Common myeloid progenitor, CD34-positive (primary cell): ENCODE measurements around the gene OPHN1.

Experiments used
- CTCF ChIA-PET: fragments of 350-600 bp; sonication (Branson Sonifier 250); formaldehyde crosslinking; loops from one replicate; lab custom pipeline; 2021; ENCODE audit warnings: antibody characterized with exemption; lab: Charles Lee
- POLR2A ChIA-PET: fragments of 350-600 bp; sonication (Branson Sonifier 250); formaldehyde crosslinking; loops from one replicate; lab custom pipeline; 2021; ENCODE audit warnings: antibody characterized with exemption; lab: Charles Lee
- DNase-seq, 3 donors: peaks; one replicate each; pipeline versions ENCODE4 v3.0.0 to v3.0.0-alpha.2; 2013
- H3K27ac ChIP-seq, 2 experiments: 1 replicate in 1 of 2; 2 replicates in 1 of 2; pipeline ENCODE4 v1.7.0; 2013; ENCODE audit warnings: inconsistent platforms in 2 of 2, low read length in 2 of 2, mild to moderate bottlenecking in 2 of 2, low read depth in 1 of 2, moderate library complexity in 1 of 2; ENCODE audit not compliant: severe bottlenecking in 2 of 2, insufficient read depth in 1 of 2, poor library complexity in 1 of 2
- H3K27me3 ChIP-seq, 5 experiments: replicated peaks in 2 of 5; 1 replicate in 3 of 5; 2 replicates in 2 of 5; pipeline versions ENCODE4 v1.6.1 to v1.7.0; 2013; ENCODE audit warnings: low read length in 4 of 5, mild to moderate bottlenecking in 2 of 5, moderate library complexity in 2 of 5, inconsistent platforms in 1 of 5; ENCODE audit not compliant: insufficient read depth in 5 of 5, control insufficient read depth in 4 of 5
- H3K36me3 ChIP-seq, 4 experiments: 1 replicate in 2 of 4; 2 replicates in 2 of 4; pipeline versions ENCODE4 v1.6.1 to v1.7.0; 2013; ENCODE audit warnings: low read length in 3 of 4, control low read depth in 1 of 4, mild to moderate bottlenecking in 1 of 4; ENCODE audit not compliant: control insufficient read depth in 4 of 4, insufficient read depth in 4 of 4
- H3K4me1 ChIP-seq, 4 experiments: 1 replicate in 3 of 4; 2 replicates in 1 of 4; pipeline versions ENCODE4 v1.6.1 to v1.7.1; 2013; ENCODE audit warnings: low read length in 3 of 4, mild to moderate bottlenecking in 3 of 4, control low read depth in 1 of 4, inconsistent platforms in 1 of 4, moderate library complexity in 1 of 4; ENCODE audit not compliant: control insufficient read depth in 4 of 4, insufficient read depth in 4 of 4; ENCODE audit errors: control extremely low read depth in 1 of 4
- H3K4me3 ChIP-seq, 7 experiments: 1 replicate in 4 of 7; 2 replicates in 3 of 7; pipeline versions ENCODE4 v1.5.1 to v1.7.0; 2013; ENCODE audit warnings: mild to moderate bottlenecking in 7 of 7, low read length in 6 of 7, moderate library complexity in 6 of 7, inconsistent platforms in 2 of 7, low read depth in 2 of 7, control low read depth in 1 of 7; ENCODE audit not compliant: insufficient read depth in 4 of 7, control insufficient read depth in 1 of 7; ENCODE audit errors: extremely low read depth in 1 of 7
- H3K9me3 ChIP-seq, 5 experiments: 1 replicate in 4 of 5; 2 replicates in 1 of 5; pipeline versions ENCODE4 v1.6.1 to v1.7.1; 2013; ENCODE audit warnings: low read length in 4 of 5, mild to moderate bottlenecking in 2 of 5, inconsistent platforms in 1 of 5, low read depth in 1 of 5, moderate library complexity in 1 of 5; ENCODE audit not compliant: control insufficient read depth in 4 of 5, insufficient read depth in 2 of 5; ENCODE audit errors: control extremely low read depth in 1 of 5
- WGBS: methylation state at CpG from one replicate; pipeline ENCODE4 v1.1.5; 2013; ENCODE audit not compliant: insufficient coverage; 5-methylcytosine and 5-hydroxymethylcytosine counted together

Gene OPHN1

GRCh38 chrX:68440442-68440841 is 7.1 kb upstream of the OPHN1 start:
- CTCF ChIA-PET = no interaction called here
- DNase-seq = no peak
- Histone ChIP-seq H3K4me3 (no peak overlapping the region), H3K9me3 (no peaks in the 10 kb centered on the region), H3K4me1 (peaks cover 0 to 18% (median 6%) of the 10 kb centered on the region in 4 experiments), H3K36me3 (no peaks in the 10 kb centered on the region), H3K27ac (no peak overlapping the region), H3K27me3 (peaks cover 0 to 4% (median 0%) of the 10 kb centered on the region in 5 experiments)
- POLR2A ChIA-PET = no interaction called here

- DNase-seq = no peak
- WGBS = 86% methylated on average over 3 of the region's 4 CpGs
- Histone ChIP-seq H3K27me3 (peaks cover 0 to 8% (median 0%) of the 10 kb centered on the region in 5 experiments), H3K27ac (no peak overlapping the region), H3K36me3 (no peaks in the 10 kb centered on the region), H3K4me1 (peaks cover 0 to 18% (median 6%) of the 10 kb centered on the region in 4 experiments), H3K4me3 (no peak overlapping the region), H3K9me3 (no peaks in the 10 kb centered on the region)
- ChIA-PET POLR2A (no interaction called here), CTCF (no interaction called here)
Measured at GRCh38 chrX:68439341-68439740, 6.0 kb upstream of the OPHN1 start.

GRCh38 chrX:68438575-68438974 is 5.3 kb upstream of the OPHN1 start:
- Histone ChIP-seq H3K9me3 (no peaks in the 10 kb centered on the region), H3K27ac (no peak overlapping the region), H3K4me1 (peaks cover 0 to 18% (median 8%) of the 10 kb centered on the region in 4 experiments), H3K27me3 (peaks cover 0 to 13% (median 0%) of the 10 kb centered on the region in 5 experiments), H3K36me3 (no peaks in the 10 kb centered on the region), H3K4me3 (no peak overlapping the region)
- CTCF ChIA-PET = no interaction called here
- DNase-seq = peak in 2 of 3 donors; percentile 36 to 59
- POLR2A ChIA-PET = no interaction called here
- 89% methylated on average over 4 of the region's 4 CpGs for WGBS

- no peak overlapping the region for H3K27ac ChIP-seq
- ChIA-PET POLR2A (no interaction called here), CTCF (no interaction called here)
- peaks cover 0 to 14% (median 6%) of the 10 kb centered on the region in 4 experiments for H3K4me1 ChIP-seq
- DNase-seq = peak in 1 of 3 donors; percentile 17
- WGBS = 33% methylated on average over 12 of the region's 13 CpGs
- H3K4me3 ChIP-seq = peak overlapping the region; percentile 58 to 83 (median 72)
- no peaks in the 10 kb centered on the region for H3K36me3 ChIP-seq
- H3K27me3 ChIP-seq = peaks cover 0 to 16% (median 0%) of the 10 kb centered on the region in 5 experiments
- H3K9me3 ChIP-seq = no peaks in the 10 kb centered on the region
Measured at GRCh38 chrX:68433981-68434299, 645 bp upstream of the OPHN1 start.

- no peak overlapping the region for H3K27ac ChIP-seq
- DNase-seq = peak; percentile 11 to 40 (median 21)
- H3K4me3 ChIP-seq = peak overlapping the region; percentile 58 to 83 (median 72)
- H3K4me1 ChIP-seq = peaks cover 0 to 14% (median 5%) of the 10 kb centered on the region in 4 experiments
- POLR2A ChIA-PET = no interaction called here
- peaks cover 0 to 16% (median 0%) of the 10 kb centered on the region in 5 experiments for H3K27me3 ChIP-seq
- no peaks in the 10 kb centered on the region for H3K9me3 ChIP-seq
- no peaks in the 10 kb centered on the region for H3K36me3 ChIP-seq
- CTCF ChIA-PET = interaction anchor here (1.5 kb wide), 1 partner anchor 11 kb away, joined by 4 read pairs; no protein-coding TSS in a partner anchor
- WGBS = 58% methylated on average over 12 of the region's 12 CpGs
Measured at GRCh38 chrX:68432648-68433047, 647 bp downstream of the OPHN1 start.

- no peak overlapping the region for H3K4me3 ChIP-seq
- H3K9me3 ChIP-seq = no peaks in the 10 kb centered on the region
- ChIA-PET POLR2A (no interaction called here), CTCF (interaction anchor here (1.5 kb wide), 1 partner anchor 12 kb away, joined by 4 read pairs; no protein-coding TSS in a partner anchor)
- no peak for DNase-seq
- H3K27ac ChIP-seq = no peak overlapping the region
- peaks cover 0 to 14% (median 5%) of the 10 kb centered on the region in 4 experiments for H3K4me1 ChIP-seq
- no CpG with 5 or more reads among the region's 2 CpGs for WGBS
- no peaks in the 10 kb centered on the region for H3K36me3 ChIP-seq
- H3K27me3 ChIP-seq = peaks cover 0 to 16% (median 0%) of the 10 kb centered on the region in 5 experiments
Measured at GRCh38 chrX:68431836-68432235, 1.5 kb downstream of the OPHN1 start.

GRCh38 chrX:68429216-68429615 is 4.1 kb downstream of the OPHN1 start:
- Histone ChIP-seq H3K27me3 (peaks cover 0 to 12% (median 0%) of the 10 kb centered on the region in 5 experiments), H3K9me3 (no peaks in the 10 kb centered on the region), H3K4me1 (peaks cover 0 to 14% (median 5%) of the 10 kb centered on the region in 4 experiments), H3K36me3 (no peaks in the 10 kb centered on the region), H3K27ac (no peak overlapping the region), H3K4me3 (no peak overlapping the region)
- ChIA-PET POLR2A (no interaction called here), CTCF (no interaction called here)
- 89% methylated on average over 9 of the region's 10 CpGs for WGBS
- no peak for DNase-seq
